Measurements from ENCODE around the gene SEMA4A.

- TF ChIP-seq POLR2A (IDR thresholded peaks at IDR 0.05; ENCODE audit: low read depth): no peak
- TF ChIP-seq POLR2AphosphoS5 (IDR thresholded peaks at IDR 0.05): no peak
- no peak for TF ChIP-seq EP300 (IDR thresholded peaks at IDR 0.05)
- TF ChIP-seq CTCF (IDR thresholded peaks at IDR 0.05): no peak
These were observed 40.0 kb upstream of the SEMA4A start for GRCh38 chr1:156113282-156113950.
